ENCODE measurements around the gene RAB24.

DNA sequence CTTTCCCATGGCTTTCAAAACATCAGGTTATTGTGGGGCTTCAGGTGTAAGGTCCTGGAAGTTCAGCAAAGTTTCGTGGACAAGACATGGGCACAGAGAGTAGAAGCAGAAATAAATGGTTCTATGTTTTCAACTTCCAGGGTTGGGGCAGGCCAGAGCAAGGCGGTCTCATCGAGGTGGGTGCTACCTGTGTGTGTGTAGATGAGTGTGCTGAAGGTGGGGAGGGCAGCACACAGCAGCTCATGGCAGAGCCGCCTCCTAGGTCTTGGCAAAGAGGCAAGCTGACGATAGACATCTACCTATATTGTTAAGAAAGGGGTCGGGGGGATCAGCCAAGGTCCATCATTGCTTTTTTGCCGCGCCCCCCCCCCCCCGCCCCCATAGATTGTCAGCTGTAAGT is 3.8 kb downstream of the RAB24 start:
- TF ChIP-seq CTCF (IDR thresholded peaks at IDR 0.05; ENCODE audit: insufficient read depth, low read length) (no peak), POLR2AphosphoS5 (IDR thresholded peaks at IDR 0.05; ENCODE audit: low read depth) (no peak), GABPA (IDR thresholded peaks at IDR 0.05; ENCODE audit: low read depth) (no peak)

All from HL-60 (cell line).